ENCODE measurements around the gene NOD1.
"Not testable (repeated sequence)": the region's sequence is repeated elsewhere in the genome, so short reads cannot be mapped to it uniquely, and the experiment has no call there.

NOD1 gene

GRCh38 chr7:30478349-30479201 is at the start of gene NOD1:
Gene NOD1 (minus strand): TSS chr7:30478784. CDS start chr7:30456921, 21,863 bp downstream.
- DNase-seq = peak in 51 of 58 donors; percentile 19 to 83 (median 57)

GRCh38 chr7:30527297-30527696 is 48.7 kb upstream of the NOD1 start:
- DNase-seq = not testable (repeated sequence)

GRCh38 chr7:30526163-30526562 is 47.6 kb upstream of the NOD1 start:
- no peak for DNase-seq

- no peak for DNase-seq
Observed at GRCh38 chr7:30525429-30525828, 46.8 kb upstream of the NOD1 start.

GRCh38 chr7:30524545-30524944 is 46.0 kb upstream of the NOD1 start:
- DNase-seq = no peak

GRCh38 chr7:30523466-30523865 is 44.9 kb upstream of the NOD1 start:
- no peak for DNase-seq

- DNase-seq = no peak
Observed at GRCh38 chr7:30522159-30522558, 43.6 kb upstream of the NOD1 start.

- peak in 1 of 58 donors; percentile 7 for DNase-seq
Observed at GRCh38 chr7:30521532-30521931, 42.9 kb upstream of the NOD1 start.

- no peak for DNase-seq
Observed at GRCh38 chr7:30519122-30519521, 40.5 kb upstream of the NOD1 start.

GRCh38 chr7:30515761-30516160 is 37.2 kb upstream of the NOD1 start:
- peak in 1 of 58 donors; percentile 17 for DNase-seq

- no peak for DNase-seq
Observed at GRCh38 chr7:30514776-30515175, 36.2 kb upstream of the NOD1 start.

GRCh38 chr7:30514177-30514576 is 35.6 kb upstream of the NOD1 start:
- DNase-seq = no peak

- DNase-seq = no peak
Observed at GRCh38 chr7:30513762-30514161, 35.2 kb upstream of the NOD1 start.

GRCh38 chr7:30511973-30512662 is 33.5 kb upstream of the NOD1 start:
- no peak for DNase-seq

- no peak for DNase-seq
Observed at GRCh38 chr7:30511494-30511893, 32.9 kb upstream of the NOD1 start.

- DNase-seq = peak in 3 of 58 donors; percentile 7 to 11 (median 9)
Observed at GRCh38 chr7:30510124-30511075, 31.8 kb upstream of the NOD1 start.

- DNase-seq = not testable (repeated sequence)
Observed at GRCh38 chr7:30509171-30509857, 30.7 kb upstream of the NOD1 start.

GRCh38 chr7:30507346-30507900 is 28.8 kb upstream of the NOD1 start:
- not testable (repeated sequence) for DNase-seq

GRCh38 chr7:30505174-30505697 is 26.7 kb upstream of the NOD1 start:
- peak in 1 of 58 donors; percentile 67 for DNase-seq

All from anterior cingulate cortex (tissue), 58 donors.